B cell (primary cell): Measurements from ENCODE around the gene PRR18. TPM values are rescaled to one million over a fixed set of nuclear protein-coding genes. Genes with fewer than 3 reads are reported as not detected.

ENCODE experiments used
- ATAC-seq: fragments of 200-7000 bp; cut with Tn5 transposase; one replicate; pipeline ENCODE4 v1.10.0; 2021; ENCODE audit warnings: low read depth, mild to moderate bottlenecking, moderate number of reproducible peaks, moderate library complexity
- CTCF ChIA-PET: fragments of 350-600 bp; sonication (Branson Sonifier 250); formaldehyde crosslinking; loops from one replicate; lab custom pipeline; 2021; ENCODE audit warnings: antibody characterized with exemption, inconsistent platforms; lab: Charles Lee
- POLR2A ChIA-PET: fragments of 350-600 bp; sonication (Branson Sonifier 250); formaldehyde crosslinking; loops from one replicate; lab custom pipeline; 2021; ENCODE audit warnings: antibody characterized with exemption; lab: Charles Lee
- DNase-seq: peaks from one replicate; pipeline ENCODE4 v3.0.0; 2013
- H2AFZ ChIP-seq: 2 replicates; pipeline ENCODE4 v1.6.1; 2012; ENCODE audit warnings: mild to moderate bottlenecking, low read depth, low read length; ENCODE audit not compliant: insufficient read depth, poor library complexity, severe bottlenecking
- H3K27ac ChIP-seq, 2 donors: 1 replicate in 1 of 2; 2 replicates in 1 of 2; pipeline ENCODE4 v1.5.1; 2012 to 2013; ENCODE audit warnings: low read length in 2 of 2, mild to moderate bottlenecking in 2 of 2, moderate library complexity in 1 of 2
- H3K27me3 ChIP-seq, 4 experiments: fragments of 200-600 bp in 1 of 4; sonication (generic) in 1 of 4; replicated peaks in 1 of 4; 1 replicate in 2 of 4; 2 replicates in 2 of 4; pipeline versions ENCODE4 v1.6.1 to v1.7.0; 2013 to 2016; ENCODE audit warnings: low read length in 3 of 4, mild to moderate bottlenecking in 2 of 4, mixed read lengths in 1 of 4, moderate library complexity in 1 of 4; ENCODE audit not compliant: insufficient read depth in 4 of 4, control insufficient read depth in 3 of 4; ENCODE audit errors: control extremely low read depth in 1 of 4
- H3K36me3 ChIP-seq, 2 experiments: replicated peaks in 1 of 2; 1 replicate in 1 of 2; 2 replicates in 1 of 2; pipeline versions ENCODE4 v1.6.1 to v1.7.1; 2013; ENCODE audit warnings: low read length in 1 of 2; ENCODE audit not compliant: insufficient read depth in 2 of 2, control insufficient read depth in 1 of 2; ENCODE audit errors: control extremely low read depth in 1 of 2, extremely low read depth in 1 of 2
- H3K4me1 ChIP-seq, 2 donors: fragments of 200-600 bp in 1 of 2; sonication (generic) in 1 of 2; 1 replicate in 1 of 2; 2 replicates in 1 of 2; pipeline versions ENCODE4 v1.5.1 to v1.6.1; 2013 to 2017; ENCODE audit warnings: low read length in 2 of 2; ENCODE audit not compliant: control insufficient read depth in 2 of 2, insufficient read depth in 2 of 2
- H3K4me2 ChIP-seq: replicated peaks from 2 replicates; pipeline ENCODE3; 2012; ENCODE audit warnings: mild to moderate bottlenecking, low read depth, low read length; ENCODE audit not compliant: poor library complexity, severe bottlenecking
- H3K4me3 ChIP-seq, 5 experiments: fragments of 200-600 bp in 1 of 5; sonication (generic) in 1 of 5; 1 replicate in 3 of 5; 2 replicates in 2 of 5; pipeline versions ENCODE4 v1.5.1 to v1.7.0; 2011 to 2016; ENCODE audit warnings: low read length in 4 of 5, mild to moderate bottlenecking in 4 of 5, low read depth in 2 of 5, control low read depth in 1 of 5, moderate library complexity in 1 of 5; ENCODE audit not compliant: insufficient read depth in 1 of 5; ENCODE audit errors: control extremely low read depth in 1 of 5, extremely low read depth in 1 of 5
- H3K79me2 ChIP-seq: fragments of 200-600 bp; sonication (generic); one replicate; pipeline ENCODE4 v1.6.0; 2016; ENCODE audit warnings: low read length; ENCODE audit not compliant: control insufficient read depth, insufficient read depth
- H3K9ac ChIP-seq: fragments of 200-600 bp; sonication (generic); 2 replicates; pipeline ENCODE4 v1.6.1; 2017; ENCODE audit warnings: mild to moderate bottlenecking, low read length, moderate library complexity
- H3K9me3 ChIP-seq, 3 donors: one replicate each; pipeline versions ENCODE4 v1.6.1 to v1.7.1; 2013; ENCODE audit warnings: low read length in 2 of 3; ENCODE audit not compliant: control insufficient read depth in 2 of 3, insufficient read depth in 1 of 3; ENCODE audit errors: control extremely low read depth in 1 of 3
- H4K20me1 ChIP-seq: 2 replicates; pipeline ENCODE4 v1.6.0; 2012; ENCODE audit warnings: mild to moderate bottlenecking, low read length; ENCODE audit not compliant: insufficient read depth, control insufficient read depth, poor library complexity, severe bottlenecking
- H3K27ac Mint-ChIP-seq: one replicate; pipeline ENCODE4 v1.8.0; 2021; ENCODE audit warnings: mixed read lengths
- H3K27me3 Mint-ChIP-seq: one replicate; pipeline ENCODE4 v1.8.0; 2021; ENCODE audit warnings: mixed read lengths
- H3K4me1 Mint-ChIP-seq: one replicate; pipeline ENCODE4 v1.8.0; 2021; ENCODE audit warnings: mixed read lengths
- H3K4me3 Mint-ChIP-seq: one replicate; pipeline ENCODE4 v1.8.0; 2021; ENCODE audit warnings: mixed read lengths
- H3K9me3 Mint-ChIP-seq: one replicate; pipeline ENCODE4 v1.8.0; 2022; ENCODE audit warnings: mixed read lengths; ENCODE audit not compliant: insufficient read depth
- CTCF ChIP-seq: fragments of 200-600 bp; IDR thresholded peaks from one replicate; pipeline ENCODE4 v1.8.0; 2022; ENCODE audit warnings: antibody characterized with exemption, mild to moderate bottlenecking
- whole genome bisulfite sequencing: methylation state at CpG from one replicate; pipeline ENCODE4 v1.1.5; 2013; ENCODE audit warnings: missing lambda C conversion rate; ENCODE audit not compliant: insufficient coverage; 5-methylcytosine and 5-hydroxymethylcytosine counted together
- intact Hi-C: fragments of 100-400 bp; cut with micrococcal nuclease; formaldehyde crosslinking; loops from one replicate; pipeline ENCODE4 v1.10.0; 2022
- polyA plus RNA-seq: library from polyadenylated mRNA; depleted of rRNA; stranded (reverse); fragments of >200 nt; gene quantifications from 2 replicates; pipeline ENCODE4 v1.2.3, GENCODE V29; 2012
- total RNA-seq, 2 donors: library from RNA; stranded (reverse); fragments of 120-200 nt in 1 of 2; gene quantifications; 1 replicate in 1 of 2; 2 replicates in 1 of 2; pipeline versions ENCODE4 v1.2.3 to v1.2.4, GENCODE V29; 2013 to 2022

The PRR18 gene
- total and polyA plus RNA-seq, 2 donors (not counting 1 experiment from before 2014, with no cell fraction given), result not detected

DNA sequence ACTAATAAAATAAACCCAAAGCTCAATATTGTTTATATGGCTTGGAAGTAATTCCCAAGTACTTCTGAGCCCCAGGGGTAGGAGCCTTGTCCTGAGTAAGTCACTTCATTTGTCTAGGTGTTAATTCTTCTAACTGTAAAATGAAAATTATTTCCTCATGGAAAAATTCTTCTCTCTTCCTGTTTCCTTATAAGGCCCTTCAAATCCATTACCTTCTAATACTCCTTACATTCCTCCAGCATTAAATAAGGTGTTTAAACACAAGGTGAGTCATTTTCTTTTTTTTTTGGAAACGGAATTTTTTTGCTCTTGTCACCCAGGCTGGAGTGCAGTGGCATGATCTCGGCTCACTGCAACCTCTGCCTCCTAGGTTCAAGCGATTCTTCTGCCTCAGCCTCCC, 41.9 kb downstream of the PRR18 start:
- POLR2A ChIA-PET, result no interaction called here

More for the DNA sequence above, 41.9 kb downstream of the PRR18 start:
- H3K4me1 Mint-ChIP-seq, result no peaks in the 10 kb centered on the region
- Histone ChIP-seq H4K20me1 (no peaks in the 10 kb centered on the region), H3K27ac (no peak overlapping the region), H3K4me3 (no peak overlapping the region), H3K4me2 (no peak overlapping the region), H3K9me3 (no peaks in the 10 kb centered on the region), H3K79me2 (no peaks in the 10 kb centered on the region), H3K27me3 (no peaks in the 10 kb centered on the region), H2AFZ (no peak overlapping the region), H3K36me3 (no peaks in the 10 kb centered on the region), H3K9ac (no peak overlapping the region), H3K4me1 (no peaks in the 10 kb centered on the region)
- H3K9me3 Mint-ChIP-seq, result no peaks in the 10 kb centered on the region
- DNase-seq, result no peak
- intact Hi-C loops, result no loop called here
- H3K27ac Mint-ChIP-seq, result no peak overlapping the region
- H3K27me3 Mint-ChIP-seq, result peaks cover 4% of the 10 kb centered on the region
- no peak overlapping the region for H3K4me3 Mint-ChIP-seq
- CTCF ChIA-PET, result interaction anchor here (0.7 to 1.5 kb wide), 2 partner anchors 64 to 134 kb away, joined by 4 read pairs; no protein-coding TSS in a partner anchor
- TF ChIP-seq CTCF, result no peak
- no peak for ATAC-seq
- WGBS, result no CpG with 5 or more reads among the region's 3 CpGs
